ENCODE measurements around the gene CLCA2. TPM values are rescaled to one million over a fixed set of nuclear protein-coding genes. Genes with fewer than 3 reads are reported as not detected.

Gene CLCA2
- total and polyA plus RNA-seq, 4 experiments from 2014 or later, result not detected

- peaks cover 0 to 1% (median 0%) of the 10 kb centered on the region in 8 donors for H3K9me3 Mint-ChIP-seq
Measured at GRCh38 chr1:86423473-86423872, 498 bp upstream of the CLCA2 start.

DNA sequence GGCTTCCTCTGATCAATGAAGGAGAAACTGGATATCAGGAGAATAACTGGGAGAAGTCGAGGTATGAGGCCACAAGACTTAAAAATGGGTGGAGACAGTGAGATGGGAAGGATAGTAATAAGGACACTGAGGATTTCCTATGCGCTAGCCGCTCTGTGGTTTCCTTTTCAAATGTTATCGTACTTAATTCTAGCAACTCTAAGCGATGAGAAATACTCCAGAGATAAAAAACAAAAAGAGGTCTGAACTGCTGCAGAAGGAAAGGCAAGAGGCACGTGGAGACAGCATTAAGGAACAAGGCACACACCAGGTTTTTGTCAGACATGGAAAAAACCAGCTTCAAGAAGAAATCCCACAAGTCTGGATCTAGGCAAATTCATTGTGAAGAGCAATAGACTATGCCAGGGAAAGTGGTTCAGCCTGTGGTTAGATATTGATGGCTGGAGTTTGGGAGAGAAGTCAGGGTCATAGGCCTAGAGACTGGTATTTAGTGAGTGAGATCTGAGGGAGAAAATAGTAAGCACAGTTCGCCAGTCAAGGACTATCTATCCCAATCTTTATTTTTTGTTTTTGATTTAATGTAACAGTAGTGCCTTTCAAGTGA lies 5.3 kb downstream of the CLCA2 start:
- no peak for DNase-seq
- Histone ChIP-seq H3K4me1 (ENCODE audit: insufficient read depth, low read length) (peaks cover 6% of the 10 kb centered on the region), H3K9me3 (ENCODE audit: control insufficient read depth in 1 of 2, low read length in 2 of 2) (no peaks in the 10 kb centered on the region), H3K4me3 (ENCODE audit: low read length in 2 of 2) (no peak overlapping the region), H3K36me3 (ENCODE audit: insufficient read depth, low read length) (no peaks in the 10 kb centered on the region), H3K27ac (ENCODE audit: low read depth, low read length) (no peak overlapping the region), H3K27me3 (ENCODE audit: insufficient read depth, low read length) (no peaks in the 10 kb centered on the region)
- Mint-ChIP-seq H3K4me1 (no peaks in the 10 kb centered on the region), H3K27me3 (peaks cover 2 to 6% of the 10 kb centered on the region in 2 donors), H3K9me3 (no peaks in the 10 kb centered on the region), H3K36me3 (no peaks in the 10 kb centered on the region), H3K27ac (no peak overlapping the region), H3K4me3 (no peak overlapping the region)
- CTCF ChIA-PET (ENCODE audit: partially characterized antibody), result interaction anchor here (1.9 kb wide), 2 partner anchors 8 to 72 kb away, joined by 10 read pairs; no protein-coding TSS in a partner anchor
- POLR2A ChIA-PET (ENCODE audit: partially characterized antibody), result interaction anchor here (0.6 kb wide), 1 partner anchor 33 kb away, joined by 3 read pairs; the partner anchor contains the start of gene ODF2L
- intact Hi-C loops (cut with micrococcal nuclease), result no loop called here

More at GRCh38 chr1:86423473-86423872, 498 bp upstream of the CLCA2 start:
- Histone ChIP-seq H3K27me3 (ENCODE audit: insufficient read depth, low read length) (no peaks in the 10 kb centered on the region), H3K9me3 (ENCODE audit: control insufficient read depth in 1 of 2, low read length in 2 of 2) (no peaks in the 10 kb centered on the region), H3K4me1 (ENCODE audit: insufficient read depth, low read length) (no peaks in the 10 kb centered on the region), H3K27ac (ENCODE audit: low read depth, low read length) (no peak overlapping the region), H3K4me3 (ENCODE audit: low read length in 2 of 2) (no peak overlapping the region), H3K36me3 (ENCODE audit: insufficient read depth, low read length) (no peaks in the 10 kb centered on the region)
- H3K4me1 Mint-ChIP-seq, result peaks cover 2 to 6% (median 4%) of the 10 kb centered on the region in 4 donors
- no peaks in the 10 kb centered on the region for H3K36me3 Mint-ChIP-seq
- intact Hi-C loops (cut with micrococcal nuclease), result no loop called here
- peaks cover 2 to 15% of the 10 kb centered on the region in 2 donors for H3K27me3 Mint-ChIP-seq
- CTCF ChIA-PET (ENCODE audit: partially characterized antibody), result interaction anchor here (1.0 to 1.7 kb wide), 3 partner anchors 44 to 82 kb away, joined by 3 to 8 read pairs (median 4); no protein-coding TSS in a partner anchor
- DNase-seq, result no peak
- H3K27ac Mint-ChIP-seq, result no peak overlapping the region
- POLR2A ChIA-PET (ENCODE audit: partially characterized antibody), result no interaction called here
- no peak overlapping the region for H3K4me3 Mint-ChIP-seq

- no peak for DNase-seq
- Histone ChIP-seq H3K27ac (ENCODE audit: low read depth, low read length) (no peak overlapping the region), H3K27me3 (ENCODE audit: insufficient read depth, low read length) (no peaks in the 10 kb centered on the region), H3K36me3 (ENCODE audit: insufficient read depth, low read length) (no peaks in the 10 kb centered on the region), H3K4me1 (ENCODE audit: insufficient read depth, low read length) (peaks cover 6% of the 10 kb centered on the region), H3K4me3 (ENCODE audit: low read length in 2 of 2) (no peak overlapping the region), H3K9me3 (ENCODE audit: control insufficient read depth in 1 of 2, low read length in 2 of 2) (no peaks in the 10 kb centered on the region)
- intact Hi-C loops (cut with micrococcal nuclease), result no loop called here
- Mint-ChIP-seq H3K36me3 (no peaks in the 10 kb centered on the region), H3K9me3 (no peaks in the 10 kb centered on the region), H3K4me1 (no peaks in the 10 kb centered on the region), H3K4me3 (no peak overlapping the region), H3K27ac (no peak overlapping the region), H3K27me3 (peaks cover 2 to 3% of the 10 kb centered on the region in 2 donors)
- POLR2A ChIA-PET (ENCODE audit: partially characterized antibody), result interaction anchor here (0.6 to 1.1 kb wide), 3 partner anchors 13 to 34 kb away, joined by 3 read pairs; partner anchors contain the start of gene ODF2L
- CTCF ChIA-PET (ENCODE audit: partially characterized antibody), result interaction anchor here (0.8 to 1.9 kb wide), 5 partner anchors 9 to 78 kb away, joined by 3 to 10 read pairs (median 3); no protein-coding TSS in a partner anchor
Measured at GRCh38 chr1:86429835-86430234, 5.9 kb downstream of the CLCA2 start.

- Histone ChIP-seq H3K9me3 (ENCODE audit: control insufficient read depth in 1 of 2, low read length in 2 of 2) (no peaks in the 10 kb centered on the region), H3K27me3 (ENCODE audit: insufficient read depth, low read length) (no peaks in the 10 kb centered on the region), H3K4me1 (ENCODE audit: insufficient read depth, low read length) (peaks cover 6% of the 10 kb centered on the region), H3K27ac (ENCODE audit: low read depth, low read length) (no peak overlapping the region), H3K36me3 (ENCODE audit: insufficient read depth, low read length) (no peaks in the 10 kb centered on the region), H3K4me3 (ENCODE audit: low read length in 2 of 2) (no peak overlapping the region)
- Mint-ChIP-seq H3K27ac (no peak overlapping the region), H3K4me3 (no peak overlapping the region), H3K27me3 (peaks cover 2% of the 10 kb centered on the region in 2 donors), H3K36me3 (no peaks in the 10 kb centered on the region), H3K4me1 (no peaks in the 10 kb centered on the region), H3K9me3 (no peaks in the 10 kb centered on the region)
- POLR2A ChIA-PET (ENCODE audit: partially characterized antibody), result interaction anchor here (0.8 to 1.1 kb wide), 2 partner anchors 13 to 34 kb away, joined by 3 read pairs; partner anchors contain the start of gene ODF2L
- CTCF ChIA-PET (ENCODE audit: partially characterized antibody), result interaction anchor here (0.8 to 1.9 kb wide), 6 partner anchors 9 to 77 kb away, joined by 3 to 10 read pairs (median 3); no protein-coding TSS in a partner anchor
- intact Hi-C loops (cut with micrococcal nuclease), result no loop called here
- DNase-seq, result no peak
Measured at GRCh38 chr1:86430376-86430775, 6.4 kb downstream of the CLCA2 start.

DNA sequence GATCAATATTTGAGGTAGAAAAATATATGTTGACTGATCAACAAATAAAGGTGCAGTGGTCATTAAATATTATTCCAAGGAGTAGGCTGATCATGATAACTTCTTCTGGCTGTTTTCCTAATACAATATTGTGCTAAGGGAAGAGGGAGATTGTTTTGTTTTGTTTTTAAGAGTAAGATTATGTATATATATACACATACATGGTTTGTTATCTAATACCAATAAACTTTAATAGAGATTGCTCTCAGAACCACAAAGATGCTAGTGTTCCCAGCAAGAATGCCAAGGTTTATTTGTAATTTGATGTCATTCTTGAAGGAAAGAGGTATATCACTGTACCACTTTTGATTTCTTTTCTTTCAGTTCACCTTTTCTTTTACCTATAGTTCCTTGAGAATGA lies 10.1 kb downstream of the CLCA2 start:
- no peak overlapping the region for H3K27ac ChIP-seq (ENCODE audit: low read depth, low read length)
- no peaks in the 10 kb centered on the region for H3K27me3 ChIP-seq (ENCODE audit: insufficient read depth, low read length)
- no peak overlapping the region for H3K27ac Mint-ChIP-seq
- POLR2A ChIA-PET (ENCODE audit: partially characterized antibody), result no interaction called here
- no peak for DNase-seq
- CTCF ChIA-PET (ENCODE audit: partially characterized antibody), result no interaction called here
- peaks cover 8 to 16% of the 10 kb centered on the region in 2 donors for H3K27me3 Mint-ChIP-seq
- H3K9me3 Mint-ChIP-seq, result no peaks in the 10 kb centered on the region
- intact Hi-C loops (cut with micrococcal nuclease), result no loop called here
- no peaks in the 10 kb centered on the region for H3K9me3 ChIP-seq (ENCODE audit: control insufficient read depth in 1 of 2, low read length in 2 of 2)
- H3K4me1 ChIP-seq (ENCODE audit: insufficient read depth, low read length), result peaks cover 6% of the 10 kb centered on the region
- no peaks in the 10 kb centered on the region for H3K36me3 Mint-ChIP-seq
- H3K36me3 ChIP-seq (ENCODE audit: insufficient read depth, low read length), result no peaks in the 10 kb centered on the region
- no peak overlapping the region for H3K4me3 Mint-ChIP-seq
- H3K4me1 Mint-ChIP-seq, result no peaks in the 10 kb centered on the region
- no peak overlapping the region for H3K4me3 ChIP-seq (ENCODE audit: low read length in 2 of 2)

DNA sequence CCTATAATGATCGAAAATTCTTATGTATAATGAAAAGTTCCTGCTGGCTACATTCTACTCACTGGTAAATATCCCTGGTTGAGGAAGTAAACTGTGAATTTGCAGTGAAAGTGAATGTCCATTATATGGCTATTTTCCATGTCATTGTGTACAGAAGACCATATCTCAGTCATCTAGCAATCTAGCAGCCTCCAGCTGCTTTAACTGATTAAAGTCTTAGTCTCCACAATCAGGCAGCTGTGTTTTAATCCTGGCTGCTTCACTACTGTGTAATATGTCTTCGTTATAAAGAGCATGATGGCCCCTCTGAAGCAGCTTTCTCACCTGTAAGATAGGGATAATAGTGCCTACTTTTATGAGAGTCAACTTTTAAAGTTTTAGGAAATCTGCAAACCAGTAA lies 11.4 kb downstream of the CLCA2 start:
- no peaks in the 10 kb centered on the region for H3K4me1 Mint-ChIP-seq
- no peak overlapping the region for H3K4me3 Mint-ChIP-seq
- Histone ChIP-seq H3K4me3 (ENCODE audit: low read length in 2 of 2) (no peak overlapping the region), H3K36me3 (ENCODE audit: insufficient read depth, low read length) (no peaks in the 10 kb centered on the region), H3K27ac (ENCODE audit: low read depth, low read length) (no peak overlapping the region), H3K27me3 (ENCODE audit: insufficient read depth, low read length) (no peaks in the 10 kb centered on the region), H3K9me3 (ENCODE audit: control insufficient read depth in 1 of 2, low read length in 2 of 2) (no peaks in the 10 kb centered on the region), H3K4me1 (ENCODE audit: insufficient read depth, low read length) (no peaks in the 10 kb centered on the region)
- no peaks in the 10 kb centered on the region for H3K36me3 Mint-ChIP-seq
- DNase-seq, result no peak
- ChIA-PET POLR2A (ENCODE audit: partially characterized antibody) (no interaction called here), CTCF (ENCODE audit: partially characterized antibody) (interaction anchor here (0.8 kb wide), 1 partner anchor 67 kb away, joined by 3 read pairs; no protein-coding TSS in a partner anchor)
- no peaks in the 10 kb centered on the region for H3K9me3 Mint-ChIP-seq
- H3K27me3 Mint-ChIP-seq, result peaks cover 8 to 16% of the 10 kb centered on the region in 2 donors
- H3K27ac Mint-ChIP-seq, result no peak overlapping the region
- intact Hi-C loops (cut with micrococcal nuclease), result no loop called here

DNA sequence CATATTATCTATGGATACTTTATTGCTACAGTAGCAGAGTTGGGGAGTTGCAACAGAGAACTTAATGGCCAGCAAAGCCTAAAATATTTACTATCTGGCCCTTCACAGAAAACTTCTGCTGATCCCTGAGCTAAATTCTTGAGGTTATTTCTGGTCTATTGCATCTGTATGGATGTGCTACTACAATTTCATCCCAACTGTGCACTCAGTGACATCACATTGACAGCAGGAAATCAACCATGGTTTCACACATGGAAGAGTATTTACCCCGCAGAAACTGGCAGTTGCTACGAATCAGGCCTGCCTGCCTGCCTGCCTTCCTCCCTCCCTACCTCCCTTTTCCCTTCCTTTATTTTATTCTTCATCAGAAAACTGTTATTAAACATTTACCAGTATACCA lies 12.1 kb downstream of the CLCA2 start:
- no peak for DNase-seq
- Histone ChIP-seq H3K9me3 (ENCODE audit: control insufficient read depth in 1 of 2, low read length in 2 of 2) (no peaks in the 10 kb centered on the region), H3K27me3 (ENCODE audit: insufficient read depth, low read length) (no peaks in the 10 kb centered on the region), H3K36me3 (ENCODE audit: insufficient read depth, low read length) (no peaks in the 10 kb centered on the region), H3K27ac (ENCODE audit: low read depth, low read length) (no peak overlapping the region), H3K4me1 (ENCODE audit: insufficient read depth, low read length) (peaks cover under 1% of the 10 kb centered on the region), H3K4me3 (ENCODE audit: low read length in 2 of 2) (no peak overlapping the region)
- Mint-ChIP-seq H3K4me3 (no peak overlapping the region), H3K27me3 (peaks cover 8 to 16% of the 10 kb centered on the region in 2 donors), H3K27ac (no peak overlapping the region), H3K4me1 (no peaks in the 10 kb centered on the region), H3K36me3 (no peaks in the 10 kb centered on the region), H3K9me3 (no peaks in the 10 kb centered on the region)
- ChIA-PET POLR2A (ENCODE audit: partially characterized antibody) (no interaction called here), CTCF (ENCODE audit: partially characterized antibody) (interaction anchor here (0.8 kb wide), 1 partner anchor 66 kb away, joined by 3 read pairs; no protein-coding TSS in a partner anchor)
- intact Hi-C loops (cut with micrococcal nuclease), result no loop called here

Data from CD4-positive, alpha-beta memory T cell (primary cell).